ENCODE data around the gene CDC25B. TPM values are rescaled to one million over a fixed set of nuclear protein-coding genes. Genes with fewer than 3 reads are reported as not detected.
A peak's percentile ranks its signal among the peaks of the same experiment; 100 is the strongest.

CDC25B gene
- total and polyA plus RNA-seq, 2 of the 13 experiments (the other 11 are each of a cell fraction or from before 2014, with no cell fraction given), result 14.5 to 19.4 TPM

GRCh38 chr20:3842348-3842930, 46.3 kb downstream of the CDC25B start:
- FAIRE-seq (no peak), ATAC-seq (no peak), DNase-seq (ENCODE audit: low spot score) (no peak)
- peaks cover 11% of the 10 kb centered on the region for H3K79me2 ChIP-seq (ENCODE audit: insufficient read depth, low read length)
- BruUV-seq (replicated peaks), result no TSS peak
- no peaks in the 10 kb centered on the region; a peak in 1 of 5 replicates for H3K27me3 ChIP-seq (ENCODE audit: control insufficient read depth in 1 of 2, insufficient read depth in 2 of 2, low read length in 2 of 2)
- 94% methylated on average over 7 of the region's 7 CpGs for whole genome bisulfite sequencing (ENCODE audit: low lambda C conversion rate)
- 0 out of 2 replicates have a peak, but pooled peaks have one; percentile 17 for TF ChIP-seq ZNF891 (CRISPR knock-in tag; IDR thresholded peaks at IDR 0.05)
- TF ChIP-seq ZNF33B (CRISPR knock-in tag; IDR thresholded peaks at IDR 0.05), result no peak
- no peak overlapping the region for H3K4me3 ChIP-seq (replicated peaks in 1 of 3; ENCODE audit: insufficient read depth in 1 of 3, low read depth in 2 of 3, low read length in 3 of 3)
- in situ Hi-C loops (cut with HindIII; ENCODE audit: extremely low pct_ligation_motif_present, low pct_unique_long_range_greater_than_20kb) (no loop called here), intact Hi-C loops (cut with micrococcal nuclease; ENCODE audit: unreplicated experiment) (no loop called here)
- H2AFZ ChIP-seq (ENCODE audit: low read length), result no peak overlapping the region
- ChIA-PET POLR2A (interaction anchor here (0.9 to 2.1 kb wide), 5 partner anchors 17 to 56 kb away, joined by 3 to 9 read pairs (median 5); partner anchors contain the start of genes AP5S1 and CENPB), CTCF (ENCODE audit: low intra/inter-chr PET ratio, low total read pairs) (no interaction called here)
- H3K27ac ChIP-seq (ENCODE audit: extremely low read length, insufficient read depth, low read length), result peak overlapping the region; percentile 13
- no peak overlapping the region for H3K9ac ChIP-seq (ENCODE audit: insufficient read depth, low read depth, low read length)
- no peak overlapping the region for H3K4me2 ChIP-seq (ENCODE audit: low read depth, low read length)
- H3K36me3 ChIP-seq (replicated peaks in 1 of 2; ENCODE audit: control insufficient read depth in 1 of 2, insufficient read depth in 2 of 2, low read length in 2 of 2), result no peaks in the 10 kb centered on the region
- H3K4me1 ChIP-seq (ENCODE audit: insufficient read depth, low read length), result peaks cover 31% of the 10 kb centered on the region
- H3K9me3 ChIP-seq (ENCODE audit: low read length), result no peaks in the 10 kb centered on the region
- H4K20me1 ChIP-seq (ENCODE audit: insufficient read depth, low read length), result no peaks in the 10 kb centered on the region

- H3K4me1 ChIP-seq (ENCODE audit: insufficient read depth, low read length), result peaks cover 42% of the 10 kb centered on the region
- ATAC-seq, result no peak
- peak overlapping the region; percentile 44; the same call in 1 of the 2 replicates for H3K4me2 ChIP-seq (ENCODE audit: low read depth, low read length)
- H3K9ac ChIP-seq (ENCODE audit: insufficient read depth, low read depth, low read length), result peak overlapping the region; percentile 28; the same call in 1 of the 2 replicates
- peaks cover 2% of the 10 kb centered on the region; the same call in 1 of the 2 replicates for H4K20me1 ChIP-seq (ENCODE audit: insufficient read depth, low read length)
- FAIRE-seq, result no peak
- BruUV-seq (replicated peaks), result no TSS peak
- no peaks in the 10 kb centered on the region for H3K9me3 ChIP-seq (ENCODE audit: low read length)
- H3K27ac ChIP-seq (ENCODE audit: extremely low read length, insufficient read depth, low read length), result peak overlapping the region; percentile 45
- 33% methylated on average over 5 of the region's 5 CpGs for WGBS (ENCODE audit: low lambda C conversion rate)
- no peak overlapping the region for H2AFZ ChIP-seq (ENCODE audit: low read length)
- peak; percentile 69 for DNase-seq (ENCODE audit: low spot score)
- no peaks in the 10 kb centered on the region; a peak in 1 of 5 replicates for H3K27me3 ChIP-seq (ENCODE audit: control insufficient read depth in 1 of 2, insufficient read depth in 2 of 2, low read length in 2 of 2)
- ChIA-PET POLR2A (interaction anchor here (0.8 to 2.1 kb wide), 7 partner anchors 11 to 76 kb away, joined by 3 to 9 read pairs (median 5); partner anchors contain the start of genes ADISSP, AP5S1 and CENPB), CTCF (ENCODE audit: low intra/inter-chr PET ratio, low total read pairs) (no interaction called here)
- H3K79me2 ChIP-seq (ENCODE audit: insufficient read depth, low read length), result peaks cover 20% of the 10 kb centered on the region
- intact Hi-C loops (cut with micrococcal nuclease; ENCODE audit: unreplicated experiment) (no loop called here), in situ Hi-C loops (cut with HindIII; ENCODE audit: extremely low pct_ligation_motif_present, low pct_unique_long_range_greater_than_20kb) (no loop called here)
- H3K4me3 ChIP-seq (replicated peaks in 1 of 3; ENCODE audit: insufficient read depth in 1 of 3, low read depth in 2 of 3, low read length in 3 of 3), result no peak overlapping the region; a peak in 1 of 6 replicates
- H3K36me3 ChIP-seq (replicated peaks in 1 of 2; ENCODE audit: control insufficient read depth in 1 of 2, insufficient read depth in 2 of 2, low read length in 2 of 2), result no peaks in the 10 kb centered on the region
- TF ChIP-seq ZNF367 (CRISPR knock-in tag; IDR thresholded peaks at IDR 0.05; ENCODE audit: borderline replicate concordance), result no peak
- TF ChIP-seq GABPB1 (CRISPR knock-in tag; IDR thresholded peaks at IDR 0.05), result no peak; the same call in none of the 2 replicates
- peak; percentile 33; the same call in 1 of the 2 replicates for TF ChIP-seq KDM2A (CRISPR knock-in tag; IDR thresholded peaks at IDR 0.05; ENCODE audit: borderline replicate concordance, low read depth)
- TF ChIP-seq RAD21 (CRISPR knock-in tag; IDR thresholded peaks at IDR 0.05), result peak; percentile 21; the same call in 1 of the 2 replicates
- no peak for TF ChIP-seq KAT2B (IDR thresholded peaks at IDR 0.05; ENCODE audit: borderline replicate concordance, low read depth, low read length)
- no peak for TF ChIP-seq GLI4 (CRISPR knock-in tag; IDR thresholded peaks at IDR 0.05; ENCODE audit: borderline replicate concordance)
- no peak for TF ChIP-seq ZNF124 (CRISPR knock-in tag; IDR thresholded peaks at IDR 0.05)
- no peak for TF ChIP-seq IRF9 (CRISPR knock-in tag; IDR thresholded peaks at IDR 0.05; ENCODE audit: borderline replicate concordance)
- no peak for TF ChIP-seq FUBP1 (CRISPR knock-in tag; IDR thresholded peaks at IDR 0.05; ENCODE audit: borderline replicate concordance)
- peak; percentile 94 for TF ChIP-seq FOSL2 (CRISPR knock-in tag; IDR thresholded peaks at IDR 0.05)
- peak; percentile 30; the same call in 1 of the 2 replicates for TF ChIP-seq MLX (CRISPR knock-in tag; IDR thresholded peaks at IDR 0.05)
- TF ChIP-seq POGZ (CRISPR knock-in tag; IDR thresholded peaks at IDR 0.05), result peak; percentile 69; the same call in 1 of the 2 replicates
- no peak for TF ChIP-seq FOXK1 (CRISPR knock-in tag; IDR thresholded peaks at IDR 0.05; ENCODE audit: borderline replicate concordance, low read depth)
These were observed 47.4 kb downstream of the CDC25B start for GRCh38 chr20:3843490-3843889.

All from HepG2 (cell line).